ENCODE results near the gene INPP5A.

The INPP5A gene

GRCh38 chr10:132744839-132745238, 207.3 kb downstream of the INPP5A start:
- Histone ChIP-seq H3K4me3 (replicated peaks; ENCODE audit: insufficient read depth, low read length) (no peak overlapping the region), H3K27me3 (ENCODE audit: insufficient read depth, poor library complexity, severe bottlenecking) (no peaks in the 10 kb centered on the region), H3K27ac (replicated peaks) (no peak overlapping the region)
- no peak for DNase-seq (ENCODE audit: low read depth in 1 of 2, low spot score in 1 of 2)
- no peak for TF ChIP-seq CTCF (IDR thresholded peaks at IDR 0.05; ENCODE audit: insufficient read depth, low read length)
- no peak for TF ChIP-seq POLR2AphosphoS5 (IDR thresholded peaks at IDR 0.05; ENCODE audit: low read depth)
- TF ChIP-seq GABPA (IDR thresholded peaks at IDR 0.05; ENCODE audit: low read depth) = no peak
- no peak for TF ChIP-seq SPI1 (IDR thresholded peaks at IDR 0.05; ENCODE audit: borderline replicate concordance, low read depth)
- no peak for TF ChIP-seq REST (IDR thresholded peaks at IDR 0.05; ENCODE audit: insufficient replicate concordance, low read depth)

GRCh38 chr10:132745511-132745910, 207.9 kb downstream of the INPP5A start:
- TF ChIP-seq REST (IDR thresholded peaks at IDR 0.05; ENCODE audit: insufficient replicate concordance, low read depth) (no peak), GABPA (IDR thresholded peaks at IDR 0.05; ENCODE audit: low read depth) (no peak), CTCF (IDR thresholded peaks at IDR 0.05; ENCODE audit: insufficient read depth, low read length) (no peak), POLR2AphosphoS5 (IDR thresholded peaks at IDR 0.05; ENCODE audit: low read depth) (no peak), SPI1 (IDR thresholded peaks at IDR 0.05; ENCODE audit: borderline replicate concordance, low read depth) (no peak)
- DNase-seq (ENCODE audit: low read depth in 1 of 2, low spot score in 1 of 2) = no peak

GRCh38 chr10:132745971-132746370, 208.4 kb downstream of the INPP5A start:
- no peak overlapping the region for H3K4me3 ChIP-seq (replicated peaks; ENCODE audit: insufficient read depth, low read length)
- DNase-seq (ENCODE audit: low read depth in 1 of 2, low spot score in 1 of 2) = no peak
- no peak overlapping the region for H3K27ac ChIP-seq (replicated peaks)
- no peak for TF ChIP-seq POLR2AphosphoS5 (IDR thresholded peaks at IDR 0.05; ENCODE audit: low read depth)
- TF ChIP-seq GABPA (IDR thresholded peaks at IDR 0.05; ENCODE audit: low read depth) = no peak
- no peak for TF ChIP-seq SPI1 (IDR thresholded peaks at IDR 0.05; ENCODE audit: borderline replicate concordance, low read depth)
- no peak for TF ChIP-seq CTCF (IDR thresholded peaks at IDR 0.05; ENCODE audit: insufficient read depth, low read length)
- TF ChIP-seq REST (IDR thresholded peaks at IDR 0.05; ENCODE audit: insufficient replicate concordance, low read depth) = no peak
- no peaks in the 10 kb centered on the region for H3K27me3 ChIP-seq (ENCODE audit: insufficient read depth, poor library complexity, severe bottlenecking)

More at GRCh38 chr10:132745511-132745910, 207.9 kb downstream of the INPP5A start:
- Histone ChIP-seq H3K4me3 (replicated peaks; ENCODE audit: insufficient read depth, low read length) (no peak overlapping the region), H3K27ac (replicated peaks) (no peak overlapping the region), H3K27me3 (ENCODE audit: insufficient read depth, poor library complexity, severe bottlenecking) (no peaks in the 10 kb centered on the region)
